Measurements from ENCODE around the gene RPTN. TPM values are rescaled to one million over a fixed set of nuclear protein-coding genes. Genes with fewer than 3 reads are reported as not detected.

RPTN gene
- total and polyA plus RNA-seq, 2 of the 4 experiments (the other 2 are of a cell fraction): not detected

- ChIA-PET CTCF (interaction anchor here (0.6 to 1.4 kb wide), 3 partner anchors 12 to 255 kb away, joined by 3 to 4 read pairs (median 3); partner anchors contain the start of gene S100A11), POLR2A (ENCODE audit: unreplicated experiment) (no interaction called here)
- Histone ChIP-seq H3K14ac (replicated peaks; ENCODE audit: low read depth, low read length) (no peak overlapping the region), H3K4me2 (ENCODE audit: low read depth, low read length) (no peak overlapping the region), H3K9me3 (ENCODE audit: control insufficient read depth, insufficient read depth, low read length) (no peaks in the 10 kb centered on the region), H2BK20ac (ENCODE audit: low read depth, low read length) (no peak overlapping the region), H3K23ac (ENCODE audit: low read depth, low read length) (no peak overlapping the region), H3K4me3 (ENCODE audit: insufficient read depth, low read depth, low read length) (no peak overlapping the region), H3K36me3 (ENCODE audit: control insufficient read depth, insufficient read depth, low read length) (no peaks in the 10 kb centered on the region), H2AK5ac (ENCODE audit: low read depth, low read length) (no peak overlapping the region), H2BK120ac (ENCODE audit: low read depth, low read length) (no peak overlapping the region), H3K27ac (ENCODE audit: insufficient read depth, low read length) (no peak overlapping the region), H4K20me1 (ENCODE audit: insufficient read depth, low read length) (no peaks in the 10 kb centered on the region), H3K9ac (ENCODE audit: low read depth, low read length) (no peak overlapping the region), H2BK5ac (ENCODE audit: low read depth, low read length, poor library complexity, severe bottlenecking) (no peak overlapping the region), H3K18ac (ENCODE audit: low read depth, low read length) (no peak overlapping the region), H3K56ac (ENCODE audit: extremely low read depth, insufficient read depth, low read length) (no peak overlapping the region), H4K8ac (ENCODE audit: low read depth in 2 of 2, low read length in 2 of 2) (no peak overlapping the region), H4K5ac (ENCODE audit: low read depth, low read length) (no peak overlapping the region), H2AFZ (replicated peaks; ENCODE audit: low read length, poor library complexity) (no peak overlapping the region), H2AK9ac (replicated peaks; ENCODE audit: low read depth, low read length, poor library complexity) (no peak overlapping the region), H3K4me1 (ENCODE audit: control insufficient read depth, insufficient read depth, low read length) (no peaks in the 10 kb centered on the region), H3K79me1 (ENCODE audit: low read depth in 1 of 2, low read length in 2 of 2) (no peaks in the 10 kb centered on the region), H3K4ac (ENCODE audit: low read depth, low read length) (no peak overlapping the region), H3K9me1 (ENCODE audit: insufficient read depth, low read length) (no peaks in the 10 kb centered on the region), H3K27me3 (ENCODE audit: control insufficient read depth, insufficient read depth, low read length) (no peaks in the 10 kb centered on the region), H2BK15ac (ENCODE audit: low read depth, low read length) (no peak overlapping the region), H4K91ac (ENCODE audit: insufficient read depth, low read depth, low read length) (no peak overlapping the region)
- intact Hi-C loops (cut with micrococcal nuclease) (loop anchor here (10.0 kb wide), 1 partner anchor 252 kb away; no protein-coding TSS in a partner anchor), in situ Hi-C loops (cut with MboI; ENCODE audit: low sequenced_read_pairs) (no loop called here), dilution Hi-C loops (cut with HindIII; ENCODE audit: low sequenced_read_pairs, unreplicated experiment) (no loop called here)
- no peak for ATAC-seq (ENCODE audit: low read depth)
- DNase-seq: no peak
- no peak for TF ChIP-seq MAZ (IDR thresholded peaks at IDR 0.05; ENCODE audit: borderline replicate concordance, low read depth, low read length)
- no peak for TF ChIP-seq BHLHE40 (IDR thresholded peaks at IDR 0.05; ENCODE audit: low read depth, low read length)
- no peak for TF ChIP-seq FOS (IDR thresholded peaks at IDR 0.05; ENCODE audit: low read depth, low read length)
- TF ChIP-seq USF2 (IDR thresholded peaks at IDR 0.05; ENCODE audit: low read depth, low read length): no peak
- TF ChIP-seq SMC3 (IDR thresholded peaks at IDR 0.05; ENCODE audit: low read depth, low read length): no peak
- no peak for TF ChIP-seq MXI1 (IDR thresholded peaks at IDR 0.05; ENCODE audit: borderline replicate concordance, low read depth, low read length)
- no peak for TF ChIP-seq RAD21 (IDR thresholded peaks at IDR 0.05; ENCODE audit: low read length)
- no TSS peak for BruUV-seq (replicated peaks)
- no CpG with 5 or more reads among the region's 5 CpGs for WGBS, 2 experiments (ENCODE audit: extremely low coverage in 2 of 2, insufficient read length in 1 of 2)
Measured at GRCh38 chr1:152186556-152187285, 27.7 kb upstream of the RPTN start.

Measured in IMR-90 (cell line).